ENCODE measurements around the gene TBC1D10B.
"Not testable (repeated sequence)": the region's sequence is repeated elsewhere in the genome, so short reads cannot be mapped to it uniquely, and the experiment has no call there.

The TBC1D10B gene

GRCh38 chr16:30397056-30397455, 26.8 kb upstream of the TBC1D10B start:
- no peak for DNase-seq (ENCODE audit: low spot score)

- not testable (repeated sequence) for DNase-seq (ENCODE audit: low spot score)
These were observed 26.3 kb upstream of the TBC1D10B start for GRCh38 chr16:30396627-30397026.

GRCh38 chr16:30395992-30396585, 25.8 kb upstream of the TBC1D10B start:
- DNase-seq (ENCODE audit: low spot score): no peak

GRCh38 chr16:30395155-30395991, 25.1 kb upstream of the TBC1D10B start, which contains the start of gene ZNF48:
Gene ZNF48 (plus strand): TSS chr16:30395420. CDS start chr16:30395795, 375 bp downstream.
- peak; percentile 93 for DNase-seq (ENCODE audit: low spot score)

GRCh38 chr16:30394592-30395154, 24.4 kb upstream of the TBC1D10B start:
- no peak for DNase-seq (ENCODE audit: low spot score)

- DNase-seq (ENCODE audit: low spot score): no peak
These were observed 13.2 kb upstream of the TBC1D10B start for GRCh38 chr16:30383521-30383920.

- DNase-seq (ENCODE audit: low spot score): no peak
These were observed 12.0 kb upstream of the TBC1D10B start, which contains the start of gene SEPTIN1 for GRCh38 chr16:30382111-30382881. Gene SEPTIN1 (minus strand): TSS chr16:30382561. CDS start chr16:30382542, 19 bp downstream.

GRCh38 chr16:30381291-30382041, 11.2 kb upstream of the TBC1D10B start:
- no peak for DNase-seq (ENCODE audit: low spot score)

GRCh38 chr16:30380803-30381208, 10.5 kb upstream of the TBC1D10B start:
- DNase-seq (ENCODE audit: low spot score): no peak

- no peak for DNase-seq (ENCODE audit: low spot score)
These were observed 9.9 kb upstream of the TBC1D10B start for GRCh38 chr16:30380072-30380802.

GRCh38 chr16:30379158-30379783, 9.0 kb upstream of the TBC1D10B start:
- no peak for DNase-seq (ENCODE audit: low spot score)

GRCh38 chr16:30378236-30379157, 8.2 kb upstream of the TBC1D10B start:
- DNase-seq (ENCODE audit: low spot score): peak; percentile 98

GRCh38 chr16:30377812-30378235, 7.5 kb upstream of the TBC1D10B start:
- DNase-seq (ENCODE audit: low spot score): peak; percentile 82

- DNase-seq (ENCODE audit: low spot score): no peak
These were observed 6.9 kb upstream of the TBC1D10B start for GRCh38 chr16:30377050-30377811.

- DNase-seq (ENCODE audit: low spot score): no peak
These were observed 6.2 kb upstream of the TBC1D10B start for GRCh38 chr16:30376461-30376902.

GRCh38 chr16:30375864-30376263, 5.6 kb upstream of the TBC1D10B start:
- no peak for DNase-seq (ENCODE audit: low spot score)

GRCh38 chr16:30374538-30374937, 4.2 kb upstream of the TBC1D10B start, which contains the start of gene MYL11:
Gene MYL11 (plus strand): TSS chr16:30374802. CDS start chr16:30374858, 56 bp downstream.
- DNase-seq (ENCODE audit: low spot score): no peak

GRCh38 chr16:30372725-30373124, 2.4 kb upstream of the TBC1D10B start:
- DNase-seq (ENCODE audit: low spot score): no peak
